Stomach (tissue), 9 donors: ENCODE measurements around the gene VARS2. TPM values are rescaled to one million over a fixed set of nuclear protein-coding genes. Genes with fewer than 3 reads are reported as not detected.

Experiments
- DNase-seq, 2 donors: peaks; one replicate each; pipeline versions ENCODE4 v3.0.0 to v3.0.0-alpha.2; 2013 to 2019
- H3K27ac ChIP-seq, 5 donors: fragments of 200-600 bp in 4 of 5; sonication (generic) in 4 of 5; one replicate each; pipeline ENCODE4 v1.5.1; 2013 to 2019; ENCODE audit warnings: mild to moderate bottlenecking in 1 of 5, moderate library complexity in 1 of 5
- H3K27me3 ChIP-seq, 3 donors: fragments of 200-600 bp; sonication (generic); one replicate each; pipeline ENCODE4 v1.5.1; 2017 to 2019; ENCODE audit warnings: mixed run types in 1 of 3
- H3K36me3 ChIP-seq, 4 donors: fragments of 200-600 bp; sonication (generic); 1 replicate in 3 of 4; 2 replicates in 1 of 4; pipeline ENCODE4 v1.5.1; 2016 to 2019
- H3K4me1 ChIP-seq, 4 donors: fragments of 200-600 bp; sonication (generic); one replicate each; pipeline ENCODE4 v1.5.1; 2016 to 2019
- H3K4me3 ChIP-seq, 4 donors: fragments of 200-600 bp; sonication (generic) in 3 of 4; one replicate each; pipeline ENCODE4 v1.5.1; 2016 to 2019; ENCODE audit warnings: mild to moderate bottlenecking in 1 of 4
- H3K9me3 ChIP-seq, 4 donors: fragments of 200-600 bp; sonication (generic); one replicate each; pipeline ENCODE4 v1.5.1; 2016 to 2019
- EP300 ChIP-seq: sonication (generic); formaldehyde crosslinking; IDR thresholded peaks from one replicate; pipeline ENCODE4 v1.6.1; 2017; ENCODE audit warnings: antibody characterized with exemption
- POLR2A ChIP-seq, 4 donors: fragments of 450-650 bp; IDR thresholded peaks; one replicate each; pipeline ENCODE4 v1.6.1; 2016; ENCODE audit warnings: antibody characterized with exemption in 4 of 4, control low read depth in 2 of 4, mild to moderate bottlenecking in 1 of 4, moderate library complexity in 1 of 4
- POLR2AphosphoS5 ChIP-seq, 3 donors: sonication (generic); formaldehyde crosslinking; IDR thresholded peaks; one replicate each; pipeline ENCODE4 v1.6.1; 2016; ENCODE audit warnings: antibody characterized with exemption in 3 of 3
- WGBS, 5 donors: extraction: QIAGEN DNeasy Blood & Tissue Kit in 3 of 5; methylation state at CpG; one replicate each; pipeline versions ENCODE4 v1.1.5 to v1.1.7; 2013 to 2018; 5-methylcytosine and 5-hydroxymethylcytosine counted together
- intact Hi-C: fragments of 100-400 bp; cut with DNase I; formaldehyde crosslinking; loops from one replicate; pipeline ENCODE4 v1.15.1; 2023; ENCODE audit warnings: low total_unique reads
- polyA plus RNA-seq, 3 donors: library from polyadenylated mRNA; stranded (reverse); fragments of 200-250 nt; gene quantifications; one replicate each; pipeline ENCODE4 v1.2.3, GENCODE V29; 2013
- total RNA-seq, 5 donors: library from RNA; depleted of rRNA; stranded (reverse); fragments of >200 nt; gene quantifications; one replicate each; pipeline versions ENCODE4 v1.1.0 to v1.2.3, GENCODE V29; 2014 to 2016
- TF ChIP-seq, protein P1 (sequence below), 7 experiments: fragments of 450-650 bp in 4 of 7; fragments of 200-600 bp in 3 of 7; sonication (generic) in 3 of 7; IDR thresholded peaks; one replicate each; pipeline ENCODE4 v1.5.1; 2016 to 2019; ENCODE audit warnings: antibody characterized with exemption in 7 of 7, control low read depth in 2 of 7, mild to moderate bottlenecking in 1 of 7
- donor health status: healthy with polysubstance abuse.
- donor health status: Bipolar disorder and iron deficiency.
- donor health status: healthy.

Gene VARS2
- total and polyA plus RNA-seq, 8 donors: 1.2 to 61.6 (median 21.6) TPM

DNA sequence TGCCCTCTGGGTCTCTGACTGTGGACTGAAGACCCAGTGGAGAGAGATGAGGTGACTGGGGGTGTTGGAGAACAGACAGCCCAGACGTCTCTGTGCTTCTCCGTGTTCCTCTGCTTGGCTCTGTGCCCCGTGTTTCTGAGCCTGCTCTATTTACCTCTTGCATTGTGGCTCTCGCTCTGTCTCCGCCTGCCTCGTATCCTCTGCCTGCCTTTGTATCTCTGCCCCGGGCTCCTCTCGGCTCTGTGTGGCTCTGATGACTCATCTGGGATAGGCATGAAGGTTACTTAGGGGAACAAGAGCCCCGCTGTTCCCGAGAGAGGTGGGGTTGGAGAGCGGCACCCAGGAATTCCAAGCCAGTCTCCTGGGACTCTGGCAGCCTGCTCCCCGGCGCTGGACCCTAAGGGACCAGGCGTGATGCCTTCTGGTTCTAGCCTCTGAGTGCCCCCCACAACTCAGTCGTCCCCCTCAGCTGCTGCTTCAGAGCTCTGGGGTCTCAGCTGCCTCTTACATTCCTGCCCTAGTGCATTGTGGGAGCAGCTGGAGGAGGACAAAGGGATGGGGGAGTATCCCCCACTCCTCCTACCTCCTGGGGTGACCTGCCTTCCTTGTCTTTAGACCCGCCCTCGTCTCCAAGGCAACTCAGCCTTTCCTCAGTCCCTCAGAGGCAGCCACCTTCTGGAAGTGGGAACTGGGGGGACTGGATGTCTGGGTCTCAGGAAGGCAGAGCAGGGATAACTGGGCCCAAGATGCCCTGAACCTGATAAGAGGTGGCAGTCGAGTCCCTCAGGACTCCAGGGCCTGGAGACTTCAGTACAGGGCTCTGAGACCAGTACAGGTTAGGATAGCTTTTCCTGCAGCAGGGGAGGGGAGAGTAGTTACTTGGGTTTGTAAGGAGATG, 27.8 kb upstream of the VARS2 start:
- H3K4me1 ChIP-seq: peaks cover 38 to 86% (median 63%) of the 10 kb centered on the region in 4 donors
- peak; percentile 49 to 86 for DNase-seq
- H3K27ac ChIP-seq: peak overlapping the region; percentile 92 to 95 (median 93)
- intact Hi-C loops: no loop called here
- peaks cover 6 to 28% (median 27%) of the 10 kb centered on the region in 4 donors for H3K36me3 ChIP-seq
- H3K9me3 ChIP-seq: no peaks in the 10 kb centered on the region
- 18 to 30% (median 19%) methylated on average over 16 to 18 of the region's 18 CpGs for WGBS, 5 donors
- TF ChIP-seq POLR2A (IDR thresholded peaks at IDR 0.05): no peak
- TF ChIP-seq EP300: no peak
- peak in 1 of 3 donors; percentile 24 for TF ChIP-seq POLR2AphosphoS5 (IDR thresholded peaks at IDR 0.05)
- H3K27me3 ChIP-seq: peaks cover 0 to 4% (median 0%) of the 10 kb centered on the region in 3 donors
- peak overlapping the region; percentile 79 to 92 (median 80) for H3K4me3 ChIP-seq

DNA sequence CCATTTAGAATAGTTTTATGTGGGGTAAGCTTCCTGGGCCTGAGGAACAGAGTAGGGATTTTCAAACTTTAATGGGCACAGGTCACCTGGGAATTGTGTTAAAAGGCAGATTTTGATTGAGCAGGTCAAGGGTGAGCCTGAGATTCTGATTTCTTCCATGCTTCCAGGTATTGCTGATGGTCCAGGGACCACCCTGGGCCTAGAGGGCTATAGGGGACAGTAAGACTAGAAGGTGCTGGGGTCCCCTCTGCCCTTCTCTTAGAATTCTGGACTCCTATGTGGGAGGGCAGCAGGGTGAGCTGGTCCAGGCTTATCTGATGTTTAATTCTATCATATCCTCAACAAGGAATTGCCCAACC, 27.2 kb upstream of the VARS2 start:
- DNase-seq: no peak
- TF ChIP-seq EP300 (no peak), POLR2AphosphoS5 (IDR thresholded peaks at IDR 0.05) (no peak), POLR2A (IDR thresholded peaks at IDR 0.05) (no peak)
- TF ChIP-seq, protein P1, sequence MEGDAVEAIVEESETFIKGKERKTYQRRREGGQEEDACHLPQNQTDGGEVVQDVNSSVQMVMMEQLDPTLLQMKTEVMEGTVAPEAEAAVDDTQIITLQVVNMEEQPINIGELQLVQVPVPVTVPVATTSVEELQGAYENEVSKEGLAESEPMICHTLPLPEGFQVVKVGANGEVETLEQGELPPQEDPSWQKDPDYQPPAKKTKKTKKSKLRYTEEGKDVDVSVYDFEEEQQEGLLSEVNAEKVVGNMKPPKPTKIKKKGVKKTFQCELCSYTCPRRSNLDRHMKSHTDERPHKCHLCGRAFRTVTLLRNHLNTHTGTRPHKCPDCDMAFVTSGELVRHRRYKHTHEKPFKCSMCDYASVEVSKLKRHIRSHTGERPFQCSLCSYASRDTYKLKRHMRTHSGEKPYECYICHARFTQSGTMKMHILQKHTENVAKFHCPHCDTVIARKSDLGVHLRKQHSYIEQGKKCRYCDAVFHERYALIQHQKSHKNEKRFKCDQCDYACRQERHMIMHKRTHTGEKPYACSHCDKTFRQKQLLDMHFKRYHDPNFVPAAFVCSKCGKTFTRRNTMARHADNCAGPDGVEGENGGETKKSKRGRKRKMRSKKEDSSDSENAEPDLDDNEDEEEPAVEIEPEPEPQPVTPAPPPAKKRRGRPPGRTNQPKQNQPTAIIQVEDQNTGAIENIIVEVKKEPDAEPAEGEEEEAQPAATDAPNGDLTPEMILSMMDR (IDR thresholded peaks at IDR 0.05): no peak
- Histone ChIP-seq H3K27me3 (peaks cover 0 to 4% (median 0%) of the 10 kb centered on the region in 3 donors), H3K9me3 (no peaks in the 10 kb centered on the region), H3K4me3 (peak overlapping the region in 1 of 4 donors; percentile 80), H3K36me3 (peaks cover 9 to 35% (median 33%) of the 10 kb centered on the region in 4 donors), H3K27ac (peak overlapping the region in 3 of 5 donors; percentile 93 to 95 (median 94)), H3K4me1 (peaks cover 38 to 81% (median 60%) of the 10 kb centered on the region in 4 donors)
- intact Hi-C loops: no loop called here

DNA sequence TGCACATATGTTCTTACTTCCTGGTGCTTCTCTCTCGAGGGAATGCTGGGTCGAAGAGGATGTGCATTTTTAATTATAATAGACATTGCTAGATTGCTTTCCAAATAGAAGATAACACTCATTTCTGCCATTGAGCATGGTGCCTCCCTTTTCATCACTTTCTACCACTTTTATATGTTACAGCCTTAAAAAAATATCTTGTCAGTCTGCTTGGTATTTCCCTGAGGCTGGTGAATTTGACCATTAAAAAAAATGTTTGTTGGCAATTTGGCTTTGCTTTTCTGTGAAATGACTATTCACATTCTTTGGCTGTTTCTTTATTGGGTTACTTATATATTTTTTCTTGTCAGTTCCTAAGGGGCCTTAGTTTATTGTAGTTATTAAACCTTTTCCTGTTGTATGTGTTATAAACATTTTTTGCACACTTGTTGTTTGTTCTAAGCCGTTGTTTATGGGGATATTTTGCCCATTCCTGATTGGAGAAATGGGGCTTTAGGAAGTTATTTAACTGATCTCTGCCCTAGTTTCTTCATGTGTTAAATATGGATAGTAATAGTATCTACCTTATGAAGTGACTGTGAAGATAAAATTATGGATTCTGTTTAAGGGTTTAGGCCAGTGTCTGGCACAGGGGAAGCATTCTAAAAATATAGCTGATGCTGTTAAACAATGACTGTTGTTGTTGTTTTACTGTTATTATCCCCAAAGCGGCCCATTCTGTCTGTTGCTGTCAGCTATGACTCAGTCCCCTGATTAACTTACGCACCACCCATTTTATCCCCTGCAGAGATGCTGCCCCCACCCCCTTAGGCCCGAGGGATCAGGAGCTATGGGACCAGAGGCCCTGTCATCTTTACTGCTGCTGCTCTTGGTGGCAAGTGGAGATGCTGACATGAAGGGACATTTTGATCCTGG, 25.9 kb upstream of the VARS2 start:
- no peak for DNase-seq

DNA sequence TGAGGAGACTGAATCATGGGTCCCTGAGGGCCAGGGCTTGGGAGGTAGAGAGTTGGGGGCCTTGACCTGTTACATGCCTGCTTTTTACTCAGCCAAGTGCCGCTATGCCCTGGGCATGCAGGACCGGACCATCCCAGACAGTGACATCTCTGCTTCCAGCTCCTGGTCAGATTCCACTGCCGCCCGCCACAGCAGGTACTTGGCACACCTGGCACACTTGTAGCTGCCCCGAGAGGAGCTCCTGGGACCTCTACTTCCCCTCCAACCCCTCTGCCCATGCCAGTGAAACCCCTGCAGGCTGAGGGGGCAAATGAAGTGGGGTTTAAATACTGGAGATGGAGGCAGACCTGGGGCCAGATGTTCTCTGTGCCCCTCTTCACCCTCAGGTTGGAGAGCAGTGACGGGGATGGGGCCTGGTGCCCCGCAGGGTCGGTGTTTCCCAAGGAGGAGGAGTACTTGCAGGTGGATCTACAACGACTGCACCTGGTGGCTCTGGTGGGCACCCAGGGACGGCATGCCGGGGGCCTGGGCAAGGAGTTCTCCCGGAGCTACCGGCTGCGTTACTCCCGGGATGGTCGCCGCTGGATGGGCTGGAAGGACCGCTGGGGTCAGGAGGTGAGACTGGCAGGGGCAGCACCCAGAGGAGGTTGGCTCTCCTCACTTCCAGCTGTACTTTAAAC, 25.1 kb upstream of the VARS2 start:
- TF ChIP-seq, protein P1 (IDR thresholded peaks at IDR 0.05): no peak
- TF ChIP-seq POLR2AphosphoS5 (IDR thresholded peaks at IDR 0.05) (no peak), EP300 (no peak), POLR2A (IDR thresholded peaks at IDR 0.05) (no peak)
- Histone ChIP-seq H3K36me3 (peaks cover 29 to 55% (median 54%) of the 10 kb centered on the region in 4 donors), H3K9me3 (no peaks in the 10 kb centered on the region), H3K4me1 (peaks cover 24 to 61% (median 41%) of the 10 kb centered on the region in 4 donors), H3K4me3 (no peak overlapping the region), H3K27me3 (peaks cover 0 to 4% (median 0%) of the 10 kb centered on the region in 3 donors), H3K27ac (no peak overlapping the region)
- 80 to 92% (median 84%) methylated on average over 3 to 18 of the region's 18 CpGs for WGBS, 5 donors
- no peak for DNase-seq
- intact Hi-C loops: no loop called here

More for the DNA sequence above, 25.9 kb upstream of the VARS2 start:
- H3K27ac ChIP-seq: no peak overlapping the region
- TF ChIP-seq POLR2A (IDR thresholded peaks at IDR 0.05) (no peak), POLR2AphosphoS5 (IDR thresholded peaks at IDR 0.05) (no peak), EP300 (no peak)
- TF ChIP-seq, protein P1 (IDR thresholded peaks at IDR 0.05): no peak
- no peak overlapping the region for H3K4me3 ChIP-seq
- intact Hi-C loops: no loop called here
- peaks cover 22 to 47% (median 46%) of the 10 kb centered on the region in 4 donors for H3K36me3 ChIP-seq
- H3K27me3 ChIP-seq: peaks cover 0 to 4% (median 0%) of the 10 kb centered on the region in 3 donors
- WGBS, 5 donors: 49 to 62% (median 53%) methylated on average over 6 of the region's 6 CpGs
- H3K4me1 ChIP-seq: peaks cover 30 to 69% (median 48%) of the 10 kb centered on the region in 4 donors
- no peaks in the 10 kb centered on the region for H3K9me3 ChIP-seq
